H9 (cell line): ENCODE measurements around the gene DNAJC18. TPM values are rescaled to one million over a fixed set of nuclear protein-coding genes. Genes with fewer than 3 reads are reported as not detected.

ENCODE experiments used
- DNase-seq: peaks from one replicate; pipeline ENCODE4 v3.0.0-alpha.2; 2017
- H2AFZ ChIP-seq: one replicate; pipeline ENCODE4 v1.6.1; 2013; ENCODE audit warnings: mild to moderate bottlenecking, low read length, control low read depth, moderate library complexity
- H2AK5ac ChIP-seq: 2 replicates; pipeline ENCODE4 v1.6.1; 2013; ENCODE audit warnings: low read length, control low read depth, mixed read lengths; ENCODE audit not compliant: insufficient read length
- H2BK120ac ChIP-seq: one replicate; pipeline ENCODE4 v1.6.1; 2013; ENCODE audit warnings: low read depth, mild to moderate bottlenecking, low read length, control low read depth, inconsistent platforms; ENCODE audit not compliant: poor library complexity, severe bottlenecking
- H2BK12ac ChIP-seq: 2 replicates; pipeline ENCODE4 v1.6.1; 2013; ENCODE audit warnings: low read length, control low read depth, mixed read lengths, low read depth; ENCODE audit not compliant: insufficient read length
- H2BK15ac ChIP-seq: 2 replicates; pipeline ENCODE4 v1.6.1; 2013; ENCODE audit warnings: low read depth, low read length, control low read depth
- H2BK20ac ChIP-seq: one replicate; pipeline ENCODE4 v1.6.1; 2013; ENCODE audit warnings: low read depth, mild to moderate bottlenecking, low read length, control low read depth, inconsistent platforms; ENCODE audit not compliant: poor library complexity, severe bottlenecking
- H2BK5ac ChIP-seq: 2 replicates; pipeline ENCODE4 v1.6.1; 2013; ENCODE audit warnings: low read length, control low read depth, mixed read lengths; ENCODE audit not compliant: insufficient read length
- H3K14ac ChIP-seq: 2 replicates; pipeline ENCODE4 v1.6.1; 2013; ENCODE audit warnings: low read length, control low read depth; ENCODE audit not compliant: insufficient read depth
- H3K18ac ChIP-seq: 2 replicates; pipeline ENCODE4 v1.6.1; 2013; ENCODE audit warnings: low read depth, mild to moderate bottlenecking, mixed read lengths, low read length, control low read depth; ENCODE audit not compliant: insufficient read length
- H3K23ac ChIP-seq: 2 replicates; pipeline ENCODE4 v1.6.1; 2013; ENCODE audit warnings: low read length, control low read depth, mixed read lengths, low read depth; ENCODE audit not compliant: insufficient read length
- H3K23me2 ChIP-seq: 2 replicates; pipeline ENCODE4 v1.6.1; 2013; ENCODE audit warnings: low read depth, mild to moderate bottlenecking, mixed read lengths, low read length, control low read depth; ENCODE audit not compliant: insufficient read length, poor library complexity, severe bottlenecking
- H3K27ac ChIP-seq: 2 replicates; pipeline ENCODE4 v1.5.1; 2013; ENCODE audit warnings: low read length, control low read depth, mixed read lengths, low read depth; ENCODE audit not compliant: insufficient read length
- H3K27me3 ChIP-seq: 2 replicates; pipeline ENCODE4 v1.6.1; 2013; ENCODE audit warnings: low read length, control low read depth, inconsistent platforms; ENCODE audit not compliant: insufficient read depth
- H3K4ac ChIP-seq: 2 replicates; pipeline ENCODE4 v1.6.1; 2013; ENCODE audit warnings: low read depth, mild to moderate bottlenecking, control low read depth, inconsistent platforms, low read length, moderate library complexity
- H3K4me1 ChIP-seq: 2 replicates; pipeline ENCODE4 v1.6.1; 2013; ENCODE audit warnings: low read length, control low read depth, inconsistent platforms; ENCODE audit not compliant: insufficient read depth
- H3K4me2 ChIP-seq: 2 replicates; pipeline ENCODE4 v1.6.1; 2013; ENCODE audit warnings: low read length, control low read depth, mixed read lengths; ENCODE audit not compliant: insufficient read length, insufficient read depth
- H3K56ac ChIP-seq: 2 replicates; pipeline ENCODE4 v1.6.1; 2013; ENCODE audit warnings: low read depth, mild to moderate bottlenecking, mixed read lengths, low read length, control low read depth; ENCODE audit not compliant: insufficient read length
- H3K79me1 ChIP-seq: 2 replicates; pipeline ENCODE4 v1.6.1; 2013; ENCODE audit warnings: low read depth, mild to moderate bottlenecking, moderate library complexity, low read length, control low read depth, inconsistent platforms; ENCODE audit not compliant: insufficient read depth, poor library complexity, severe bottlenecking
- H3K79me2 ChIP-seq: 2 replicates; pipeline ENCODE4 v1.6.1; 2013; ENCODE audit warnings: low read length, control low read depth, inconsistent platforms; ENCODE audit not compliant: insufficient read depth
- H3K9ac ChIP-seq: 2 replicates; pipeline ENCODE4 v1.6.1; 2013; ENCODE audit warnings: low read length, control low read depth, mixed read lengths; ENCODE audit not compliant: insufficient read length; ENCODE audit errors: extremely low read depth
- H3K9me3 ChIP-seq: one replicate; pipeline ENCODE4 v1.6.1; 2013; ENCODE audit warnings: low read depth, low read length, inconsistent platforms; ENCODE audit not compliant: control insufficient read depth
- H3T11ph ChIP-seq: one replicate; pipeline ENCODE4 v1.6.1; 2013; ENCODE audit warnings: mild to moderate bottlenecking, low read length, control low read depth, inconsistent platforms
- H4K20me1 ChIP-seq: one replicate; pipeline ENCODE4 v1.6.1; 2013; ENCODE audit not compliant: control insufficient read depth, insufficient read length, insufficient read depth
- H4K5ac ChIP-seq: 2 replicates; pipeline ENCODE4 v1.6.1; 2013; ENCODE audit warnings: low read depth, mild to moderate bottlenecking, mixed read lengths, low read length, control low read depth; ENCODE audit not compliant: insufficient read length
- H4K8ac ChIP-seq: replicated peaks from 2 replicates; pipeline ENCODE4 v1.6.1; 2013; ENCODE audit warnings: low read length, control low read depth, mixed read lengths, low read depth; ENCODE audit not compliant: insufficient read length
- H4K91ac ChIP-seq: 2 replicates; pipeline ENCODE4 v1.6.1; 2013; ENCODE audit warnings: low read depth, mild to moderate bottlenecking, moderate library complexity, mixed read lengths, low read length, control low read depth; ENCODE audit not compliant: insufficient read length
- H3K27ac Mint-ChIP-seq, 3 experiments: 2 replicates in 2 of 3; 3 replicates in 1 of 3; pipeline ENCODE4 v1.8.0; 2020 to 2021; ENCODE audit warnings: mixed read lengths in 3 of 3, mild to moderate bottlenecking in 1 of 3, moderate library complexity in 1 of 3
- H3K27me3 Mint-ChIP-seq: 2 replicates; pipeline ENCODE4 v1.8.0; 2021; ENCODE audit warnings: low read depth, mild to moderate bottlenecking, moderate library complexity, mixed read lengths
- H3K36me3 Mint-ChIP-seq, 3 experiments: 2 replicates in 2 of 3; 3 replicates in 1 of 3; pipeline ENCODE4 v1.8.0; 2020 to 2021; ENCODE audit warnings: low read depth in 3 of 3, mixed read lengths in 3 of 3; ENCODE audit not compliant: insufficient read depth in 1 of 3
- H3K4me1 Mint-ChIP-seq, 2 experiments: 2 replicates each; pipeline ENCODE4 v1.8.0; 2020; ENCODE audit warnings: mixed read lengths in 2 of 2
- H3K4me3 Mint-ChIP-seq, 2 experiments: 2 replicates in 1 of 2; 3 replicates in 1 of 2; pipeline ENCODE4 v1.8.0; 2020 to 2021; ENCODE audit warnings: mild to moderate bottlenecking in 2 of 2, mixed read lengths in 2 of 2, moderate library complexity in 1 of 2
- H3K9me3 Mint-ChIP-seq, 2 experiments: 2 replicates in 1 of 2; 3 replicates in 1 of 2; pipeline ENCODE4 v1.8.0; 2020; ENCODE audit warnings: mild to moderate bottlenecking in 2 of 2, mixed read lengths in 2 of 2, moderate library complexity in 1 of 2
- WGBS: extraction: QIAGEN DNeasy Blood & Tissue Kit; methylation state at CpG from one replicate; pipeline ENCODE4 v1.1.7; 2013; ENCODE audit warnings: missing lambda C conversion rate, low lambda C conversion rate, mixed read lengths; ENCODE audit not compliant: insufficient read length; ENCODE audit errors: extremely low coverage; 5-methylcytosine and 5-hydroxymethylcytosine counted together
- total RNA-seq: library from RNA; stranded (reverse); gene quantifications from 2 replicates; pipeline ENCODE4 v1.2.1, GENCODE V29; 2021
- TF ChIP-seq, protein P1 (sequence below): fragments of 200-600 bp; sonication (generic); conservative IDR thresholded peaks from 3 replicates; pipeline ENCODE4 v1.8.0; 2021; ENCODE audit warnings: antibody characterized with exemption, mild to moderate bottlenecking

The DNAJC18 gene
- total RNA-seq, 1 experiment from 2014 or later, result 26.5 TPM

- no peak overlapping the region for H3K27ac ChIP-seq
Measured at GRCh38 chr5:139414581-139415130, 24.7 kb downstream of the DNAJC18 start.

More at GRCh38 chr5:139414581-139415130, 24.7 kb downstream of the DNAJC18 start:
- H3K9me3 Mint-ChIP-seq, result no peaks in the 10 kb centered on the region
- Histone ChIP-seq H3K23me2 (no peaks in the 10 kb centered on the region), H2AFZ (no peak overlapping the region), H2BK12ac (no peak overlapping the region), H4K91ac (no peak overlapping the region), H3K9me3 (no peaks in the 10 kb centered on the region), H3K23ac (no peak overlapping the region), H2AK5ac (no peak overlapping the region), H3T11ph (no peak overlapping the region), H2BK120ac (no peak overlapping the region), H3K9ac (no peak overlapping the region), H4K5ac (no peak overlapping the region), H2BK20ac (no peak overlapping the region), H3K14ac (no peak overlapping the region), H3K4ac (no peak overlapping the region), H2BK5ac (no peak overlapping the region), H3K56ac (no peak overlapping the region), H3K79me2 (no peaks in the 10 kb centered on the region), H4K20me1 (no peaks in the 10 kb centered on the region), H2BK15ac (no peak overlapping the region), H3K4me2 (no peak overlapping the region), H3K79me1 (no peaks in the 10 kb centered on the region), H3K4me1 (no peaks in the 10 kb centered on the region), H3K27me3 (no peaks in the 10 kb centered on the region), H3K18ac (no peak overlapping the region), H4K8ac (no peak overlapping the region)
- H3K27me3 Mint-ChIP-seq, result peaks cover 1% of the 10 kb centered on the region
- H3K4me1 Mint-ChIP-seq, result peaks cover 8 to 13% of the 10 kb centered on the region in 2 experiments
- H3K36me3 Mint-ChIP-seq, result peaks cover 0 to 45% (median 32%) of the 10 kb centered on the region in 3 experiments; a peak in 5 of 7 replicates
- no peak for DNase-seq
- no peak overlapping the region for H3K27ac Mint-ChIP-seq
- TF ChIP-seq, protein P1, sequence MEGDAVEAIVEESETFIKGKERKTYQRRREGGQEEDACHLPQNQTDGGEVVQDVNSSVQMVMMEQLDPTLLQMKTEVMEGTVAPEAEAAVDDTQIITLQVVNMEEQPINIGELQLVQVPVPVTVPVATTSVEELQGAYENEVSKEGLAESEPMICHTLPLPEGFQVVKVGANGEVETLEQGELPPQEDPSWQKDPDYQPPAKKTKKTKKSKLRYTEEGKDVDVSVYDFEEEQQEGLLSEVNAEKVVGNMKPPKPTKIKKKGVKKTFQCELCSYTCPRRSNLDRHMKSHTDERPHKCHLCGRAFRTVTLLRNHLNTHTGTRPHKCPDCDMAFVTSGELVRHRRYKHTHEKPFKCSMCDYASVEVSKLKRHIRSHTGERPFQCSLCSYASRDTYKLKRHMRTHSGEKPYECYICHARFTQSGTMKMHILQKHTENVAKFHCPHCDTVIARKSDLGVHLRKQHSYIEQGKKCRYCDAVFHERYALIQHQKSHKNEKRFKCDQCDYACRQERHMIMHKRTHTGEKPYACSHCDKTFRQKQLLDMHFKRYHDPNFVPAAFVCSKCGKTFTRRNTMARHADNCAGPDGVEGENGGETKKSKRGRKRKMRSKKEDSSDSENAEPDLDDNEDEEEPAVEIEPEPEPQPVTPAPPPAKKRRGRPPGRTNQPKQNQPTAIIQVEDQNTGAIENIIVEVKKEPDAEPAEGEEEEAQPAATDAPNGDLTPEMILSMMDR, result no peak
- no CpG with 5 or more reads among the region's 9 CpGs for WGBS
- no peak overlapping the region for H3K4me3 Mint-ChIP-seq
